ENCODE results near the gene HEY2. TPM values are rescaled to one million over a fixed set of nuclear protein-coding genes. Genes with fewer than 3 reads are reported as not detected.

Gene HEY2
- total and polyA plus RNA-seq, 10 of the 15 experiments (the other 5 are each of a cell fraction or from before 2014, with no cell fraction given) = 0.01 to 0.32 (median 0.08) TPM; not detected in 4

DNA sequence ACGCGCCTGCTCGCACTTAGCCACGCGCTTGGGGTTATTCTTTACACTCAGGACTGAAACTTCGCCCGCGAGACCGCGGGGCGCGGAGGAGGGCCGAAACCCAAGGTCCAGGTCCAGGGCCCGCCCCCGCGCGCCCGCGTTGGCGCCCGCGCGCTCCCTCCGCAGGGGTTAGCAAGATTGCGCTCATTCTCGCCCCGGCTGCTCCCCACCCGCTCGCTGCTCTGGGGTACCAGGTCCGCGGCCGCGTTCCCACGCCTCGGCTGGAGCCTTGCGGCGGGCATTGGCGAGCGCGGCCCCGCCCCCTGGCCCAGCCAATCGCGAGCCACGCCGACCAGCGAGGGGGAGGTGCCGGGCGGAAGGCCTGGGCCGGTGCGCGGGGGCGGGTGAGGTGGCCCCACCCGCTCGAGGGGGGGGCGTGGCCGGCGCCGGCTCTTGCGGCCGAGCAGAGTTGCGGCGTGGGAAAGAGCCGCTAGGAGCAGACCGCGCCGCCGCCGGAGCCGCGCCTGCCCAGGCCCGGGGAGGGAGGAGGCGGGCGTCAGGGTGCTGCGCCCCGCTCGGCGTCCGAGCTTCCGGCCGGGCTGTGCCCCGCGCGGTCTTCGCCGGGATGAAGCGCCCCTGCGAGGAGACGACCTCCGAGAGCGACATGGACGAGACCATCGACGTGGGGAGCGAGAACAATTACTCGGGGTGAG lies at the start of gene HEY2 (continued):
- no peak for TF ChIP-seq PRDM15 (CRISPR knock-in tag; IDR thresholded peaks at IDR 0.05)
- TF ChIP-seq, protein P1, sequence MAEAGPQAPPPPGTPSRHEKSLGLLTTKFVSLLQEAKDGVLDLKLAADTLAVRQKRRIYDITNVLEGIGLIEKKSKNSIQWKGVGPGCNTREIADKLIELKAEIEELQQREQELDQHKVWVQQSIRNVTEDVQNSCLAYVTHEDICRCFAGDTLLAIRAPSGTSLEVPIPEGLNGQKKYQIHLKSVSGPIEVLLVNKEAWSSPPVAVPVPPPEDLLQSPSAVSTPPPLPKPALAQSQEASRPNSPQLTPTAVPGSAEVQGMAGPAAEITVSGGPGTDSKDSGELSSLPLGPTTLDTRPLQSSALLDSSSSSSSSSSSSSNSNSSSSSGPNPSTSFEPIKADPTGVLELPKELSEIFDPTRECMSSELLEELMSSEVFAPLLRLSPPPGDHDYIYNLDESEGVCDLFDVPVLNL (IDR thresholded peaks at IDR 0.05; ENCODE audit: low read depth, low read length) = no peak
- TF ChIP-seq KLF5 (IDR thresholded peaks at IDR 0.05; ENCODE audit: partially characterized antibody) = peak; percentile 43
- TF ChIP-seq CEBPB (IDR thresholded peaks at IDR 0.05; ENCODE audit: borderline replicate concordance in 1 of 2, low read depth in 2 of 2, low read length in 2 of 2) = no peak
- TF ChIP-seq CBX3 (IDR thresholded peaks at IDR 0.05; ENCODE audit: borderline replicate concordance, low read depth) = no peak
- 0 out of 2 replicates have a peak, but pooled peaks have one; percentile 65 for TF ChIP-seq BACH1 (IDR thresholded peaks at IDR 0.05; ENCODE audit: borderline replicate concordance)
- TF ChIP-seq, protein P2, sequence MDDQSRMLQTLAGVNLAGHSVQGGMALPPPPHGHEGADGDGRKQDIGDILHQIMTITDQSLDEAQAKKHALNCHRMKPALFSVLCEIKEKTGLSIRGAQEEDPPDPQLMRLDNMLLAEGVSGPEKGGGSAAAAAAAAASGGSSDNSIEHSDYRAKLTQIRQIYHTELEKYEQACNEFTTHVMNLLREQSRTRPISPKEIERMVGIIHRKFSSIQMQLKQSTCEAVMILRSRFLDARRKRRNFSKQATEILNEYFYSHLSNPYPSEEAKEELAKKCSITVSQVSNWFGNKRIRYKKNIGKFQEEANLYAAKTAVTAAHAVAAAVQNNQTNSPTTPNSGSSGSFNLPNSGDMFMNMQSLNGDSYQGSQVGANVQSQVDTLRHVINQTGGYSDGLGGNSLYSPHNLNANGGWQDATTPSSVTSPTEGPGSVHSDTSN (IDR thresholded peaks at IDR 0.05; ENCODE audit: insufficient replicate concordance, low read depth, low read length) = no peak
- no peak for TF ChIP-seq PAX5 (IDR thresholded peaks at IDR 0.05; ENCODE audit: borderline replicate concordance, low read depth, low read length)
- TF ChIP-seq CBFB (IDR thresholded peaks at IDR 0.05; ENCODE audit: low read depth) = no peak
- TF ChIP-seq NRF1 (conservative IDR thresholded peaks at IDR 0.05; ENCODE audit: low read depth, low read length) = no peak
- no peak for TF ChIP-seq RBBP5 (conservative IDR thresholded peaks at IDR 0.05)
- TF ChIP-seq FOS (IDR thresholded peaks at IDR 0.05; ENCODE audit: borderline replicate concordance, extremely low read depth, insufficient read length) = no peak
- no peak for TF ChIP-seq POLR2AphosphoS2 (IDR thresholded peaks at IDR 0.05; ENCODE audit: low read depth, low read length)
- TF ChIP-seq EED (IDR thresholded peaks at IDR 0.05; ENCODE audit: low read depth) = no peak
- no peak for TF ChIP-seq ZNF207 (IDR thresholded peaks at IDR 0.05; ENCODE audit: borderline replicate concordance)
- TF ChIP-seq NFYB (IDR thresholded peaks at IDR 0.05; ENCODE audit: insufficient read depth, low read depth, low read length) = peak; percentile 66; the same call in 1 of the 2 replicates
- TF ChIP-seq SIX5 (IDR thresholded peaks at IDR 0.05; ENCODE audit: low read depth, low read length, severe bottlenecking) = no peak
- TF ChIP-seq FOXM1 (IDR thresholded peaks at IDR 0.05; ENCODE audit: low read depth, low read length) = no peak
- peak in 1 of 2 experiments; percentile 66; a peak in 2 of 4 replicates for TF ChIP-seq BHLHE40 (IDR thresholded peaks at IDR 0.05; ENCODE audit: borderline replicate concordance in 1 of 2, low read depth in 2 of 2, low read length in 1 of 2)
- no peak for TF ChIP-seq ESRRA (IDR thresholded peaks at IDR 0.05; ENCODE audit: low read length)
- TF ChIP-seq, protein P3, sequence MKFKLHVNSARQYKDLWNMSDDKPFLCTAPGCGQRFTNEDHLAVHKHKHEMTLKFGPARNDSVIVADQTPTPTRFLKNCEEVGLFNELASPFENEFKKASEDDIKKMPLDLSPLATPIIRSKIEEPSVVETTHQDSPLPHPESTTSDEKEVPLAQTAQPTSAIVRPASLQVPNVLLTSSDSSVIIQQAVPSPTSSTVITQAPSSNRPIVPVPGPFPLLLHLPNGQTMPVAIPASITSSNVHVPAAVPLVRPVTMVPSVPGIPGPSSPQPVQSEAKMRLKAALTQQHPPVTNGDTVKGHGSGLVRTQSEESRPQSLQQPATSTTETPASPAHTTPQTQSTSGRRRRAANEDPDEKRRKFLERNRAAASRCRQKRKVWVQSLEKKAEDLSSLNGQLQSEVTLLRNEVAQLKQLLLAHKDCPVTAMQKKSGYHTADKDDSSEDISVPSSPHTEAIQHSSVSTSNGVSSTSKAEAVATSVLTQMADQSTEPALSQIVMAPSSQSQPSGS (IDR thresholded peaks at IDR 0.05; ENCODE audit: low read length) = no peak
- TF ChIP-seq BMI1 (IDR thresholded peaks at IDR 0.05; ENCODE audit: borderline replicate concordance) = no peak
- TF ChIP-seq ZBED1 (IDR thresholded peaks at IDR 0.05; ENCODE audit: borderline replicate concordance) = no peak
- TF ChIP-seq SREBF1 (IDR thresholded peaks at IDR 0.05; ENCODE audit: low read length) = no peak
